B cell (primary cell): ENCODE measurements around the gene EPHB1. TPM values are rescaled to one million over a fixed set of nuclear protein-coding genes. Genes with fewer than 3 reads are reported as not detected.

Source experiments
- ATAC-seq: fragments of 200-7000 bp; cut with Tn5 transposase; one replicate; pipeline ENCODE4 v1.10.0; 2021; ENCODE audit warnings: low read depth, mild to moderate bottlenecking, moderate number of reproducible peaks, moderate library complexity
- CTCF ChIA-PET: fragments of 350-600 bp; sonication (Branson Sonifier 250); formaldehyde crosslinking; loops from one replicate; lab custom pipeline; 2021; ENCODE audit warnings: antibody characterized with exemption, inconsistent platforms; lab: Charles Lee
- POLR2A ChIA-PET: fragments of 350-600 bp; sonication (Branson Sonifier 250); formaldehyde crosslinking; loops from one replicate; lab custom pipeline; 2021; ENCODE audit warnings: antibody characterized with exemption; lab: Charles Lee
- DNase-seq: peaks from one replicate; pipeline ENCODE4 v3.0.0; 2013
- H2AFZ ChIP-seq: 2 replicates; pipeline ENCODE4 v1.6.1; 2012; ENCODE audit warnings: mild to moderate bottlenecking, low read depth, low read length; ENCODE audit not compliant: insufficient read depth, poor library complexity, severe bottlenecking
- H3K27ac ChIP-seq, 2 donors: 1 replicate in 1 of 2; 2 replicates in 1 of 2; pipeline ENCODE4 v1.5.1; 2012 to 2013; ENCODE audit warnings: low read length in 2 of 2, mild to moderate bottlenecking in 2 of 2, moderate library complexity in 1 of 2
- H3K27me3 ChIP-seq, 4 experiments: fragments of 200-600 bp in 1 of 4; sonication (generic) in 1 of 4; replicated peaks in 1 of 4; 1 replicate in 2 of 4; 2 replicates in 2 of 4; pipeline versions ENCODE4 v1.6.1 to v1.7.0; 2013 to 2016; ENCODE audit warnings: low read length in 3 of 4, mild to moderate bottlenecking in 2 of 4, mixed read lengths in 1 of 4, moderate library complexity in 1 of 4; ENCODE audit not compliant: insufficient read depth in 4 of 4, control insufficient read depth in 3 of 4; ENCODE audit errors: control extremely low read depth in 1 of 4
- H3K36me3 ChIP-seq, 2 experiments: replicated peaks in 1 of 2; 1 replicate in 1 of 2; 2 replicates in 1 of 2; pipeline versions ENCODE4 v1.6.1 to v1.7.1; 2013; ENCODE audit warnings: low read length in 1 of 2; ENCODE audit not compliant: insufficient read depth in 2 of 2, control insufficient read depth in 1 of 2; ENCODE audit errors: control extremely low read depth in 1 of 2, extremely low read depth in 1 of 2
- H3K4me1 ChIP-seq, 2 donors: fragments of 200-600 bp in 1 of 2; sonication (generic) in 1 of 2; 1 replicate in 1 of 2; 2 replicates in 1 of 2; pipeline versions ENCODE4 v1.5.1 to v1.6.1; 2013 to 2017; ENCODE audit warnings: low read length in 2 of 2; ENCODE audit not compliant: control insufficient read depth in 2 of 2, insufficient read depth in 2 of 2
- H3K4me2 ChIP-seq: replicated peaks from 2 replicates; pipeline ENCODE3; 2012; ENCODE audit warnings: mild to moderate bottlenecking, low read depth, low read length; ENCODE audit not compliant: poor library complexity, severe bottlenecking
- H3K4me3 ChIP-seq, 5 experiments: fragments of 200-600 bp in 1 of 5; sonication (generic) in 1 of 5; 1 replicate in 3 of 5; 2 replicates in 2 of 5; pipeline versions ENCODE4 v1.5.1 to v1.7.0; 2011 to 2016; ENCODE audit warnings: low read length in 4 of 5, mild to moderate bottlenecking in 4 of 5, low read depth in 2 of 5, control low read depth in 1 of 5, moderate library complexity in 1 of 5; ENCODE audit not compliant: insufficient read depth in 1 of 5; ENCODE audit errors: control extremely low read depth in 1 of 5, extremely low read depth in 1 of 5
- H3K79me2 ChIP-seq: fragments of 200-600 bp; sonication (generic); one replicate; pipeline ENCODE4 v1.6.0; 2016; ENCODE audit warnings: low read length; ENCODE audit not compliant: control insufficient read depth, insufficient read depth
- H3K9ac ChIP-seq: fragments of 200-600 bp; sonication (generic); 2 replicates; pipeline ENCODE4 v1.6.1; 2017; ENCODE audit warnings: mild to moderate bottlenecking, low read length, moderate library complexity
- H3K9me3 ChIP-seq, 3 donors: one replicate each; pipeline versions ENCODE4 v1.6.1 to v1.7.1; 2013; ENCODE audit warnings: low read length in 2 of 3; ENCODE audit not compliant: control insufficient read depth in 2 of 3, insufficient read depth in 1 of 3; ENCODE audit errors: control extremely low read depth in 1 of 3
- H4K20me1 ChIP-seq: 2 replicates; pipeline ENCODE4 v1.6.0; 2012; ENCODE audit warnings: mild to moderate bottlenecking, low read length; ENCODE audit not compliant: insufficient read depth, control insufficient read depth, poor library complexity, severe bottlenecking
- H3K27ac Mint-ChIP-seq: one replicate; pipeline ENCODE4 v1.8.0; 2021; ENCODE audit warnings: mixed read lengths
- H3K27me3 Mint-ChIP-seq: one replicate; pipeline ENCODE4 v1.8.0; 2021; ENCODE audit warnings: mixed read lengths
- H3K4me1 Mint-ChIP-seq: one replicate; pipeline ENCODE4 v1.8.0; 2021; ENCODE audit warnings: mixed read lengths
- H3K4me3 Mint-ChIP-seq: one replicate; pipeline ENCODE4 v1.8.0; 2021; ENCODE audit warnings: mixed read lengths
- H3K9me3 Mint-ChIP-seq: one replicate; pipeline ENCODE4 v1.8.0; 2022; ENCODE audit warnings: mixed read lengths; ENCODE audit not compliant: insufficient read depth
- CTCF ChIP-seq: fragments of 200-600 bp; IDR thresholded peaks from one replicate; pipeline ENCODE4 v1.8.0; 2022; ENCODE audit warnings: antibody characterized with exemption, mild to moderate bottlenecking
- EZH2 ChIP-seq: IDR thresholded peaks from 2 replicates; pipeline ENCODE4 v1.6.1; 2012; ENCODE audit warnings: borderline replicate concordance, low read depth, mild to moderate bottlenecking, moderate library complexity, low read length; ENCODE audit not compliant: insufficient read depth, poor library complexity, severe bottlenecking
- WGBS: methylation state at CpG from one replicate; pipeline ENCODE4 v1.1.5; 2013; ENCODE audit warnings: missing lambda C conversion rate; ENCODE audit not compliant: insufficient coverage; 5-methylcytosine and 5-hydroxymethylcytosine counted together
- intact Hi-C: fragments of 100-400 bp; cut with micrococcal nuclease; formaldehyde crosslinking; loops from one replicate; pipeline ENCODE4 v1.10.0; 2022
- polyA plus RNA-seq: library from polyadenylated mRNA; depleted of rRNA; stranded (reverse); fragments of >200 nt; gene quantifications from 2 replicates; pipeline ENCODE4 v1.2.3, GENCODE V29; 2012
- total RNA-seq, 2 donors: library from RNA; stranded (reverse); fragments of 120-200 nt in 1 of 2; gene quantifications; 1 replicate in 1 of 2; 2 replicates in 1 of 2; pipeline versions ENCODE4 v1.2.3 to v1.2.4, GENCODE V29; 2013 to 2022

Gene EPHB1
- total and polyA plus RNA-seq, 2 donors (not counting 1 experiment from before 2014, with no cell fraction given): 0.01 TPM; not detected in 1

- H3K27ac Mint-ChIP-seq: no peak overlapping the region
- no peaks in the 10 kb centered on the region for H3K27me3 Mint-ChIP-seq
- H3K9me3 Mint-ChIP-seq: no peaks in the 10 kb centered on the region
- ATAC-seq (no peak), DNase-seq (no peak)
- ChIA-PET CTCF (no interaction called here), POLR2A (no interaction called here)
- no peak overlapping the region for H3K27ac ChIP-seq
- H3K4me1 Mint-ChIP-seq: no peaks in the 10 kb centered on the region
- H4K20me1 ChIP-seq: no peaks in the 10 kb centered on the region
- H3K27me3 ChIP-seq: no peaks in the 10 kb centered on the region
- H3K79me2 ChIP-seq: no peaks in the 10 kb centered on the region
- no peak overlapping the region for H3K4me3 ChIP-seq
- 86% methylated on average over 3 of the region's 3 CpGs for WGBS
- H3K9me3 ChIP-seq: peaks cover 0 to 2% (median 0%) of the 10 kb centered on the region in 3 donors
- H3K9ac ChIP-seq: no peak overlapping the region
- no peak overlapping the region for H3K4me2 ChIP-seq
- no peak overlapping the region for H2AFZ ChIP-seq
- no peaks in the 10 kb centered on the region for H3K4me1 ChIP-seq
- no peaks in the 10 kb centered on the region for H3K36me3 ChIP-seq
- intact Hi-C loops: no loop called here
- no peak for TF ChIP-seq CTCF
- no peak for TF ChIP-seq EZH2
- H3K4me3 Mint-ChIP-seq: no peak overlapping the region
These were observed 468.3 kb downstream of the EPHB1 start for GRCh38 chr3:135263331-135263730.

GRCh38 chr3:135267487-135267886 is 472.4 kb downstream of the EPHB1 start:
- no peak overlapping the region for H2AFZ ChIP-seq
- no peaks in the 10 kb centered on the region for H3K27me3 ChIP-seq
- Mint-ChIP-seq H3K4me3 (no peak overlapping the region), H3K27me3 (no peaks in the 10 kb centered on the region), H3K9me3 (no peaks in the 10 kb centered on the region), H3K27ac (no peak overlapping the region), H3K4me1 (no peaks in the 10 kb centered on the region)
- no peaks in the 10 kb centered on the region for H3K79me2 ChIP-seq
- H3K4me2 ChIP-seq: no peak overlapping the region
- peaks cover 0 to 4% (median 0%) of the 10 kb centered on the region in 3 donors for H3K9me3 ChIP-seq
- H3K4me1 ChIP-seq: no peaks in the 10 kb centered on the region
- DNase-seq: no peak
- POLR2A ChIA-PET: no interaction called here
- WGBS: 93% methylated on average over 2 of the region's 6 CpGs
- CTCF ChIA-PET: no interaction called here
- H3K4me3 ChIP-seq: no peak overlapping the region
- TF ChIP-seq EZH2 (no peak), CTCF (no peak)
- no peaks in the 10 kb centered on the region for H4K20me1 ChIP-seq
- intact Hi-C loops: no loop called here
- H3K36me3 ChIP-seq: no peaks in the 10 kb centered on the region
- H3K9ac ChIP-seq: no peak overlapping the region
- H3K27ac ChIP-seq: no peak overlapping the region
- no peak for ATAC-seq
